Endothelial cell of umbilical vein (primary cell): ENCODE data around the gene NODAL.

Source experiments
- EZH2 ChIP-seq: IDR thresholded peaks from 2 replicates; pipeline ENCODE4 v1.6.1; 2012; ENCODE audit warnings: borderline replicate concordance, low read depth, mild to moderate bottlenecking, moderate library complexity, low read length, inconsistent platforms; ENCODE audit not compliant: severe bottlenecking
- FOS ChIP-seq: IDR thresholded peaks from 2 replicates; pipeline ENCODE4 v1.6.1; 2011; ENCODE audit warnings: mild to moderate bottlenecking, low read length, moderate library complexity, borderline replicate concordance; ENCODE audit not compliant: insufficient read depth
- POLR2A ChIP-seq: IDR thresholded peaks from 2 replicates; pipeline ENCODE4 v1.6.1; 2012; ENCODE audit warnings: low read depth, mild to moderate bottlenecking, control low read depth, low read length
- POLR2AphosphoS5 ChIP-seq: IDR thresholded peaks from 2 replicates; pipeline ENCODE4 v1.6.1; 2012; ENCODE audit warnings: low read depth, mild to moderate bottlenecking, control low read depth, low read length, moderate library complexity; ENCODE audit not compliant: insufficient read depth
- TF ChIP-seq, protein P1 (sequence below), 2 donors: IDR thresholded peaks; 1 replicate in 1 of 2; 2 replicates in 1 of 2; pipeline ENCODE4 v1.5.1; 2011; ENCODE audit warnings: low read length in 2 of 2, mild to moderate bottlenecking in 2 of 2, moderate library complexity in 2 of 2, control low read depth in 1 of 2, inconsistent platforms in 1 of 2, low read depth in 1 of 2; ENCODE audit not compliant: insufficient read depth in 1 of 2; ENCODE audit errors: extremely low read depth in 1 of 2

DNA sequence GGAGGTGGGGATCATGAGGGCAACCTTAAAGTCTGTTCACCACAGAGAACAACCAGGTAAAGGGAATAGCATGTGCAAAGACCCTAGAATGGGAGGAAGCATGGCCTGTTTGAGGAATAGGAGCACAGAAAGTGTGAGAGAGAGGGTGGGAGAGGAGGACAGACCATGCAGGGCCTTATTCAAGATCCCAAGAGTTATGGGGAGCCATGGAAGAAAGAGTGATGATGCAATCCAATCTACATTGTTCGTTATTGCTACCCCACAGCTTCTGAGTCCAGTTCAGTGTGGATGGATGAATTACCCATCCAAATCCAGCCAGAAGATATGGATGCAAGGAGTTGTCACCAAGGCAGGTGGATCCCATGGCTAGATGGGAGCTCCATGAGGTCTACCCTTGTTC, 45.3 kb downstream of the NODAL start:
- TF ChIP-seq, protein P1, sequence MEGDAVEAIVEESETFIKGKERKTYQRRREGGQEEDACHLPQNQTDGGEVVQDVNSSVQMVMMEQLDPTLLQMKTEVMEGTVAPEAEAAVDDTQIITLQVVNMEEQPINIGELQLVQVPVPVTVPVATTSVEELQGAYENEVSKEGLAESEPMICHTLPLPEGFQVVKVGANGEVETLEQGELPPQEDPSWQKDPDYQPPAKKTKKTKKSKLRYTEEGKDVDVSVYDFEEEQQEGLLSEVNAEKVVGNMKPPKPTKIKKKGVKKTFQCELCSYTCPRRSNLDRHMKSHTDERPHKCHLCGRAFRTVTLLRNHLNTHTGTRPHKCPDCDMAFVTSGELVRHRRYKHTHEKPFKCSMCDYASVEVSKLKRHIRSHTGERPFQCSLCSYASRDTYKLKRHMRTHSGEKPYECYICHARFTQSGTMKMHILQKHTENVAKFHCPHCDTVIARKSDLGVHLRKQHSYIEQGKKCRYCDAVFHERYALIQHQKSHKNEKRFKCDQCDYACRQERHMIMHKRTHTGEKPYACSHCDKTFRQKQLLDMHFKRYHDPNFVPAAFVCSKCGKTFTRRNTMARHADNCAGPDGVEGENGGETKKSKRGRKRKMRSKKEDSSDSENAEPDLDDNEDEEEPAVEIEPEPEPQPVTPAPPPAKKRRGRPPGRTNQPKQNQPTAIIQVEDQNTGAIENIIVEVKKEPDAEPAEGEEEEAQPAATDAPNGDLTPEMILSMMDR (IDR thresholded peaks at IDR 0.05; ENCODE audit: extremely low read depth in 1 of 2, insufficient read depth in 1 of 2, low read depth in 1 of 2, low read length in 2 of 2), result no peak
- no peak for TF ChIP-seq EZH2
- TF ChIP-seq POLR2AphosphoS5, result no peak
- no peak for TF ChIP-seq POLR2A
- no peak for TF ChIP-seq FOS
